Measurements from ENCODE around the gene RUNDC3A.
"Not testable (repeated sequence)": the region's sequence is repeated elsewhere in the genome, so short reads cannot be mapped to it uniquely, and the experiment has no call there.

RUNDC3A gene

GRCh38 chr17:44330263-44330662 is 21.9 kb downstream of the RUNDC3A start:
- H3K4me3 ChIP-seq (ENCODE audit: low read depth, low read length); H3K27me3 ChIP-seq (ENCODE audit: control insufficient read depth, insufficient read depth, low read length); H3K27ac ChIP-seq (ENCODE audit: low read depth, low read length); H3K9ac ChIP-seq (ENCODE audit: low read length); H3K36me3 ChIP-seq (ENCODE audit: control insufficient read depth, insufficient read depth, low read length); H3K4me1 ChIP-seq (ENCODE audit: control insufficient read depth, insufficient read depth, low read length); H3K9me3 ChIP-seq (ENCODE audit: control insufficient read depth, insufficient read depth, low read depth, low read length): not testable (repeated sequence)

GRCh38 chr17:44331249-44331760 is 22.9 kb downstream of the RUNDC3A start:
- Histone ChIP-seq H3K27ac (ENCODE audit: low read depth, low read length) (no peak overlapping the region), H3K9ac (ENCODE audit: low read length) (no peak overlapping the region), H3K27me3 (ENCODE audit: control insufficient read depth, insufficient read depth, low read length) (no peaks in the 10 kb centered on the region), H3K9me3 (ENCODE audit: control insufficient read depth, insufficient read depth, low read depth, low read length) (no peaks in the 10 kb centered on the region), H3K4me3 (ENCODE audit: low read depth, low read length) (no peak overlapping the region), H3K4me1 (ENCODE audit: control insufficient read depth, insufficient read depth, low read length) (peaks cover 9% of the 10 kb centered on the region; the same call in 1 of the 2 replicates), H3K36me3 (ENCODE audit: control insufficient read depth, insufficient read depth, low read length) (no peaks in the 10 kb centered on the region)

- Histone ChIP-seq H3K27ac (ENCODE audit: low read depth, low read length) (no peak overlapping the region), H3K27me3 (ENCODE audit: control insufficient read depth, insufficient read depth, low read length) (no peaks in the 10 kb centered on the region), H3K36me3 (ENCODE audit: control insufficient read depth, insufficient read depth, low read length) (no peaks in the 10 kb centered on the region), H3K9me3 (ENCODE audit: control insufficient read depth, insufficient read depth, low read depth, low read length) (no peaks in the 10 kb centered on the region), H3K9ac (ENCODE audit: low read length) (no peak overlapping the region), H3K4me3 (ENCODE audit: low read depth, low read length) (no peak overlapping the region), H3K4me1 (ENCODE audit: control insufficient read depth, insufficient read depth, low read length) (peaks cover 10% of the 10 kb centered on the region; the same call in 1 of the 2 replicates)
Measured at GRCh38 chr17:44333371-44333770, 25.0 kb downstream of the RUNDC3A start.

GRCh38 chr17:44334315-44334714 is 25.9 kb downstream of the RUNDC3A start:
- no peak overlapping the region for H3K4me3 ChIP-seq (ENCODE audit: low read depth, low read length)
- no peaks in the 10 kb centered on the region for H3K36me3 ChIP-seq (ENCODE audit: control insufficient read depth, insufficient read depth, low read length)
- no peaks in the 10 kb centered on the region for H3K9me3 ChIP-seq (ENCODE audit: control insufficient read depth, insufficient read depth, low read depth, low read length)
- H3K4me1 ChIP-seq (ENCODE audit: control insufficient read depth, insufficient read depth, low read length): peaks cover 14% of the 10 kb centered on the region; the same call in 1 of the 2 replicates
- no peaks in the 10 kb centered on the region for H3K27me3 ChIP-seq (ENCODE audit: control insufficient read depth, insufficient read depth, low read length)
- H3K9ac ChIP-seq (ENCODE audit: low read length): no peak overlapping the region
- no peak overlapping the region for H3K27ac ChIP-seq (ENCODE audit: low read depth, low read length)

- Histone ChIP-seq H3K27ac (ENCODE audit: low read depth, low read length) (no peak overlapping the region), H3K9me3 (ENCODE audit: control insufficient read depth, insufficient read depth, low read depth, low read length) (no peaks in the 10 kb centered on the region), H3K4me1 (ENCODE audit: control insufficient read depth, insufficient read depth, low read length) (peaks cover 14% of the 10 kb centered on the region; the same call in 1 of the 2 replicates), H3K4me3 (ENCODE audit: low read depth, low read length) (no peak overlapping the region), H3K9ac (ENCODE audit: low read length) (no peak overlapping the region), H3K36me3 (ENCODE audit: control insufficient read depth, insufficient read depth, low read length) (no peaks in the 10 kb centered on the region), H3K27me3 (ENCODE audit: control insufficient read depth, insufficient read depth, low read length) (no peaks in the 10 kb centered on the region)
Measured at GRCh38 chr17:44334727-44335126, 26.3 kb downstream of the RUNDC3A start.

GRCh38 chr17:44335564-44335963 is 27.2 kb downstream of the RUNDC3A start:
- Histone ChIP-seq H3K36me3 (ENCODE audit: control insufficient read depth, insufficient read depth, low read length) (no peaks in the 10 kb centered on the region), H3K9me3 (ENCODE audit: control insufficient read depth, insufficient read depth, low read depth, low read length) (no peaks in the 10 kb centered on the region), H3K4me1 (ENCODE audit: control insufficient read depth, insufficient read depth, low read length) (peaks cover 14% of the 10 kb centered on the region; the same call in 1 of the 2 replicates), H3K4me3 (ENCODE audit: low read depth, low read length) (no peak overlapping the region), H3K9ac (ENCODE audit: low read length) (no peak overlapping the region), H3K27me3 (ENCODE audit: control insufficient read depth, insufficient read depth, low read length) (no peaks in the 10 kb centered on the region), H3K27ac (ENCODE audit: low read depth, low read length) (no peak overlapping the region)

- H3K4me1 ChIP-seq (ENCODE audit: control insufficient read depth, insufficient read depth, low read length): peaks cover 14% of the 10 kb centered on the region; the same call in 1 of the 2 replicates
- H3K4me3 ChIP-seq (ENCODE audit: low read depth, low read length): no peak overlapping the region
- no peaks in the 10 kb centered on the region for H3K9me3 ChIP-seq (ENCODE audit: control insufficient read depth, insufficient read depth, low read depth, low read length)
Measured at GRCh38 chr17:44335968-44336367, 27.6 kb downstream of the RUNDC3A start.

GRCh38 chr17:44338702-44339101 is 30.3 kb downstream of the RUNDC3A start:
- Histone ChIP-seq H3K4me1 (ENCODE audit: control insufficient read depth, insufficient read depth, low read length) (peaks cover 10% of the 10 kb centered on the region; the same call in 1 of the 2 replicates), H3K9ac (ENCODE audit: low read length) (no peak overlapping the region)

More at GRCh38 chr17:44335968-44336367, 27.6 kb downstream of the RUNDC3A start:
- Histone ChIP-seq H3K36me3 (ENCODE audit: control insufficient read depth, insufficient read depth, low read length) (no peaks in the 10 kb centered on the region), H3K9ac (ENCODE audit: low read length) (no peak overlapping the region), H3K27ac (ENCODE audit: low read depth, low read length) (no peak overlapping the region), H3K27me3 (ENCODE audit: control insufficient read depth, insufficient read depth, low read length) (no peaks in the 10 kb centered on the region)

GRCh38 chr17:44340553-44340952 is 32.2 kb downstream of the RUNDC3A start:
- not testable (repeated sequence) for H3K27ac ChIP-seq (ENCODE audit: low read depth, low read length); H3K9ac ChIP-seq (ENCODE audit: low read length); H3K4me3 ChIP-seq (ENCODE audit: low read depth, low read length)

More at GRCh38 chr17:44338702-44339101, 30.3 kb downstream of the RUNDC3A start:
- Histone ChIP-seq H3K27me3 (ENCODE audit: control insufficient read depth, insufficient read depth, low read length) (no peaks in the 10 kb centered on the region), H3K4me3 (ENCODE audit: low read depth, low read length) (no peak overlapping the region), H3K9me3 (ENCODE audit: control insufficient read depth, insufficient read depth, low read depth, low read length) (no peaks in the 10 kb centered on the region), H3K27ac (ENCODE audit: low read depth, low read length) (no peak overlapping the region), H3K36me3 (ENCODE audit: control insufficient read depth, insufficient read depth, low read length) (no peaks in the 10 kb centered on the region)

GRCh38 chr17:44343510-44344209 is 35.3 kb downstream of the RUNDC3A start:
- no peak overlapping the region for H3K27ac ChIP-seq (ENCODE audit: low read depth, low read length)
- peaks cover 3% of the 10 kb centered on the region; the same call in 1 of the 2 replicates for H3K27me3 ChIP-seq (ENCODE audit: control insufficient read depth, insufficient read depth, low read length)
- no peak overlapping the region for H3K4me3 ChIP-seq (ENCODE audit: low read depth, low read length)
- no peak overlapping the region for H3K9ac ChIP-seq (ENCODE audit: low read length)
- H3K36me3 ChIP-seq (ENCODE audit: control insufficient read depth, insufficient read depth, low read length): no peaks in the 10 kb centered on the region
- peaks cover 6% of the 10 kb centered on the region for H3K4me1 ChIP-seq (ENCODE audit: control insufficient read depth, insufficient read depth, low read length)
- no peaks in the 10 kb centered on the region for H3K9me3 ChIP-seq (ENCODE audit: control insufficient read depth, insufficient read depth, low read depth, low read length)

More at GRCh38 chr17:44340553-44340952, 32.2 kb downstream of the RUNDC3A start:
- H3K4me1 ChIP-seq (ENCODE audit: control insufficient read depth, insufficient read depth, low read length); H3K36me3 ChIP-seq (ENCODE audit: control insufficient read depth, insufficient read depth, low read length); H3K9me3 ChIP-seq (ENCODE audit: control insufficient read depth, insufficient read depth, low read depth, low read length); H3K27me3 ChIP-seq (ENCODE audit: control insufficient read depth, insufficient read depth, low read length): not testable (repeated sequence)

GRCh38 chr17:44344939-44345453 is 36.6 kb downstream of the RUNDC3A start, which contains the start of gene GRN:
Gene GRN, plus strand, starts transcription at chr17:44345302. Its CDS starts 3,863 bp downstream, at chr17:44349165.
- Histone ChIP-seq H3K4me1 (ENCODE audit: control insufficient read depth, insufficient read depth, low read length) (peaks cover 5% of the 10 kb centered on the region), H3K9me3 (ENCODE audit: control insufficient read depth, insufficient read depth, low read depth, low read length) (no peaks in the 10 kb centered on the region), H3K27me3 (ENCODE audit: control insufficient read depth, insufficient read depth, low read length) (peaks cover 3% of the 10 kb centered on the region; the same call in 1 of the 2 replicates), H3K36me3 (ENCODE audit: control insufficient read depth, insufficient read depth, low read length) (no peaks in the 10 kb centered on the region), H3K27ac (ENCODE audit: low read depth, low read length) (no peak within 1 kb of the TSS), H3K4me3 (ENCODE audit: low read depth, low read length) (peak within 1 kb of the TSS; percentile 78), H3K9ac (ENCODE audit: low read length) (peak within 1 kb of the TSS; percentile 60)
